Measurements from ENCODE around the gene ALX4.

DNA sequence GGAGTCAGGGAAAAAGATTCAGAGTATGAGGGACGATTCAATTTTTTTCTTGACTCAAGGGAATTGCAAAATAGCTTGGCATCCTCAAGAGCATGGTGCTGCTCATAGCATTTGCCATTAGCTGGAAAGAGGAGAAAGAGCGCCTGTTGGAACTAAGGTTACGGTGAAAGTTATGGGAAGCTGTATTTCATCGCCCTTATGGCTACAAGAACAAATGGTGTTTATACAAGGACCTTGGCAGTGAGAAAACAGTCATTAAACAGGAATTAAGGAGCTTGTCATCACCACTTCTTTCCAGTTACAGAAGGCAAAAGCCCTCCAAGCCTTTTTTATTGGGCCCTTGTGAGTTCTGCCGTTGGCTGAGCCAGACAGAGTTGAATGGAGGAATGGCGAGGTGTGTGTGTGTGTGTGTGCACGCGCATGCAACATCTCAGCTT, 74.2 kb downstream of the ALX4 start:
- no peak for TF ChIP-seq CTCF (IDR thresholded peaks at IDR 0.05)
- TF ChIP-seq POLR2A (IDR thresholded peaks at IDR 0.05) = no peak
- no peak for TF ChIP-seq POLR2AphosphoS5 (IDR thresholded peaks at IDR 0.05)
